NOMO-1 treated with DMSO at 0.1 percent for 48 hours (cell line): ENCODE measurements around the gene ECHDC3.
"Not testable (repeated sequence)": the region's sequence is repeated elsewhere in the genome, so short reads cannot be mapped to it uniquely, and the experiment has no call there.

ENCODE experiments used
- DNase-seq: peaks from one replicate; lab custom pipeline; 2025; ENCODE audit not compliant: unreplicated experiment; lab: John Stamatoyannopoulos, UW

The ECHDC3 gene, protein sequence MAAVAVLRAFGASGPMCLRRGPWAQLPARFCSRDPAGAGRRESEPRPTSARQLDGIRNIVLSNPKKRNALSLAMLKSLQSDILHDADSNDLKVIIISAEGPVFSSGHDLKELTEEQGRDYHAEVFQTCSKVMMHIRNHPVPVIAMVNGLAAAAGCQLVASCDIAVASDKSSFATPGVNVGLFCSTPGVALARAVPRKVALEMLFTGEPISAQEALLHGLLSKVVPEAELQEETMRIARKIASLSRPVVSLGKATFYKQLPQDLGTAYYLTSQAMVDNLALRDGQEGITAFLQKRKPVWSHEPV

DNA sequence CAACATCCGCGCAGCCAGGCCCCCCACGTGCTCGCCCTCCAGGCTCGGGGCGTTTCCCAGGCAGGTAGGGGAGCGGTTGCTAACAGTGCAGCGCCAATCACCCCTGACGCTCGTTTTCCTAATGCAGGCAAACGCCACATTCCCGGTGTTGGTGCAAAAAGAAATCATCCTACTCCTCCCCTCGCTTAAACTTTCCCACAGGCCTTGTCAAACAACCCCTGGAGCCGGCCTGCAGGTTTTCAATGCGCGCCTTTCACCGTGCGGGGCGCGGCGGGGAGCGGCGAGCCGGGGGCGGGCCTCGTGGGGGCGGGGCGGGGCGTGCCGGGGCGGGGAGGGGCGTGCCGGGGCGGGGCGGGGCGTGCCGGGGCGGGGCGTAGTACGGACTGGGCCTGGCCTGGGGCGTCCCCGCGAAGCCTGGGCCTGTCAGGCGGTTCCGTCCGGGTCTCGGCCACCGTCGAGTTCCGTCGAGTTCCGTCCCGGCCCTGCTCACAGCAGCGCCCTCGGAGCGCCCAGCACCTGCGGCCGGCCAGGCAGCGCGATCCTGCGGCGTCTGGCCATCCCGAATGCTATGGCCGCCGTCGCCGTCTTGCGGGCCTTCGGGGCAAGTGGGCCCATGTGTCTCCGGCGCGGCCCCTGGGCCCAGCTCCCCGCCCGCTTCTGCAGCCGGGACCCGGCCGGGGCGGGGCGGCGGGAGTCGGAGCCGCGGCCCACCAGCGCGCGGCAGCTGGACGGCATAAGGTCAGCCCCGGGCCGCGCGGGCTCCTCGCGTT is at the start of gene ECHDC3:
Gene ECHDC3 (plus strand): TSS at position 374 of the 770 bp plus-strand sequence. CDS start 195 bp downstream, at position 569.
- DNase-seq, result no peak

GRCh38 chr10:11693376-11693775 is 48.8 kb upstream of the ECHDC3 start:
- DNase-seq, result no peak

- no peak for DNase-seq
Measured at GRCh38 chr10:11695779-11696178, 46.4 kb upstream of the ECHDC3 start.

- peak; percentile 47 for DNase-seq
Measured at GRCh38 chr10:11697718-11698527, 44.3 kb upstream of the ECHDC3 start.

GRCh38 chr10:11698691-11699549 is 43.3 kb upstream of the ECHDC3 start:
- peak; percentile 74 for DNase-seq

- no peak for DNase-seq
Measured at GRCh38 chr10:11699550-11700097, 42.6 kb upstream of the ECHDC3 start.

DNA sequence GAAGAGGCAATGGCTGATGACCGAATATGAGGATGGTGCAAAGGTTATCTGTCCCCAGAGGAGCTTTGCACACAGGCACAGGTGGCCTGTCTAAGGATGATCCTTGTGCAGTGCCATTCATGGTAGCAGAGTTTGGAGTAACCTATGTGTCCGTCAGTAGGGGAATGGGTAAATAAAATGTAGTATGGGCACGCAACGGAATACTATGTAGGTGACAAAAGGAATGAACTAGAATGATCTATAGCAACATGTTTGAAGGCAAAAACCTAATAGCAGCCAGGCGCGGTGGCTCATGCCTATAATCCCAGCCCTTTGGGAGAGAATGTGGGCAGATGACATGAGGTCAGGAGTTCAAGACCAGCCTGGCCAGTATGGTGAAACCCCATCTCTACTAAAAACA is 41.6 kb upstream of the ECHDC3 start:
- no peak for DNase-seq

- DNase-seq, result no peak
Measured at GRCh38 chr10:11701451-11702095, 40.6 kb upstream of the ECHDC3 start.

- no peak for DNase-seq
Measured at GRCh38 chr10:11702264-11702663, 39.9 kb upstream of the ECHDC3 start.

DNA sequence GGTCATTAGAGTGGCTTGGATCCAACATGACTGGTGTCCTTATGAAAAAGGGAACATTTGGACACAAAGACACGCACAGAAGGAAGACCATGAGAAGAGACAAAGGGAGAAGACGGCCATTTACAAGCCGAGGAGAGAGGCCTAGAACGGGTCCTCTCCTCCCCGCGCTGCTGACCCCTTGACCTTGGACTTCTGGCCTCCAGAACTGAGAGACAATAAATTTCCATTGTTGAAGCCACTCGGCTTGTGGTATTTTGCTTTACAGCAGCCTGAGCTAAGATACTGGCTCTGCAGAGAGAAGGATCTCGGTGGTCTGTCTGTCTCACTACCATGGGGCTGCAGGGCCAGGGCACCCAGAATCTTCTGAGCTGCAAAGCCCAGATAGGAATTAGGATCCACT is 38.1 kb upstream of the ECHDC3 start:
- DNase-seq, result no peak

DNA sequence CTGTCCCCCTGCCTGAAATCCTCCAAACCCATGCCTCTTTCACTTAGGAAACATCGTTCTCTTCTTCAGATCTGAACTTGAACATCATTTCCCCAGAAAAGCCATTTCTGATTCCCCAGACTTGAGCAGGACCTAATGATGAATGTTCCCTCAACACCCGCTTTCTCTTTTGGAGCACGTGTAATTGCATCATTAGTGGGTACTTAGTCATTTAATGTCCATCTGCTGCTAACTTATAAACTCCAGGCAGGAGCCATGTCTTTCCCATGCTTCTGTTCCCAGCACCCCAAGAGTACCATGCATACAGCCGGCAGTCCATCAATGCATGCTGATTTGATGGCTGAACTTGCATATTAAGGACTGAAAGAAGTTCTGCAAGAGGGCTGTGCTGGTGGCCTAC is 36.5 kb upstream of the ECHDC3 start:
- peak; percentile 26 for DNase-seq

- DNase-seq, result no peak
Measured at GRCh38 chr10:11706895-11707567, 35.2 kb upstream of the ECHDC3 start.

GRCh38 chr10:11707624-11708350 is 34.4 kb upstream of the ECHDC3 start:
- peak; percentile 15 for DNase-seq

- DNase-seq, result not testable (repeated sequence)
Measured at GRCh38 chr10:11708801-11709200, 33.4 kb upstream of the ECHDC3 start.

DNA sequence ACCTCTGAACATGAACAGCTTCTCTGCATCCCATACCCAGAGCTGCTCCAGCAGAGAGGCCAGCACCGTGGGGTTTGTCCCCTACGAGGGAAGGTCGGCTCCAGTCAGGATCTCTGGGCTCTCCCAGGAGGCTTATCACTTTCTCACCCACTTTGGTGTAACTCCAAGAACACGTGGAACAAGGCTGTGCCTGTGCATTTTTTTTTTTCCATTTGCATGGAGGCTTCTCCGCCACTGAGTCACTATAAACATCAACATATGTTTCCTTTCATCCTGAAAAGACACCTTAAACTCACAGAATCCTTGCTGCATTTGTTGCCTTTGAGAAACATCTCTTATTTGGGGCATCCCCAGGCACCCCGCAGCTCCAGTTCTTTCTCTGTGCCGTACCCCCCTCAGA is 29.4 kb upstream of the ECHDC3 start:
- DNase-seq, result no peak

DNA sequence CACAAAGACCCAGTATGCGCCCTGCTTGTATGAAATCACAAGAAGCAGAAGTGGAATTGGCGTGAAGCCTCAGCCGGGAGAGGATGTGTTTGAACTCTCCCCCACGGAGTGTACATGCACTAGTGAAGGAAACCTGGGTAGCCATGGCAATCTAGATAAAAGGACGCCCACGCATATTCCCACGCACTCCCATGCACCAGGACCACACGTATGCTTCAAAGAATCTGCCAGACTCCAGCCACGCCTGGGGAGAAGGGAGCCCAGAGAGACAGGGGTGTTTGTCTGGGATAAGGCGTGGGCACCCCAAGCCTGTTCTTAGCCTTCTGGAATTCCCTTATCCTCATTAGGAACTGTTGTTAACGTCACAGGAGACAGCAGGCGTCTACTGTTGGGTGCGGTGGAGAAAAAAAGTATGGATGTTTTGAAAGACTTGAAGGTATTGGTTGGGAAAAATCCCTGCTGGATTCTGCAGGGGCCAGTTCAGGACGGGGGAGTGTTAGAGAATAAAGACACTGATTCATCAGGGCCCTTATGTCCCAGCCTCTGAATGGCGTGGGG is 28.9 kb upstream of the ECHDC3 start:
- DNase-seq, result peak; percentile 49

DNA sequence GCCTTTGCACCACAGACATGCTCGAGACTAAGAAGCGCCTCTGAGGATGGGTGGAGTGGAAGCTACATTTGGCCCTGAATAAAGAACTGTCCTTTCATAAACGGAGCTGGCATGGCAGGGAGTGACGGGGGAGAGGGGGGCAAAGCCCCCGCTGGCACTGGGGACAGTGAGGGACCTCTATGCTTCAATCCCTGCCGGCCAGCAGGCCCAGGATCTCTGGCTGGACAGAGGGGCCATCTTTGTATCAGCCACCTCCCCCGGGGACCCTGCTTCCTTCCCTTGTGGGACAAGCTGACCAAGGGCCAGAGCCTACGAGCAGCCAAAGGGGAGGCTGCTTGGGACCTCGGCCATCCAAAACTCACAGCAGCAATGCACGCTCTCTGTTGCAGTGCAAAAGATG is 28.2 kb upstream of the ECHDC3 start:
- no peak for DNase-seq

DNA sequence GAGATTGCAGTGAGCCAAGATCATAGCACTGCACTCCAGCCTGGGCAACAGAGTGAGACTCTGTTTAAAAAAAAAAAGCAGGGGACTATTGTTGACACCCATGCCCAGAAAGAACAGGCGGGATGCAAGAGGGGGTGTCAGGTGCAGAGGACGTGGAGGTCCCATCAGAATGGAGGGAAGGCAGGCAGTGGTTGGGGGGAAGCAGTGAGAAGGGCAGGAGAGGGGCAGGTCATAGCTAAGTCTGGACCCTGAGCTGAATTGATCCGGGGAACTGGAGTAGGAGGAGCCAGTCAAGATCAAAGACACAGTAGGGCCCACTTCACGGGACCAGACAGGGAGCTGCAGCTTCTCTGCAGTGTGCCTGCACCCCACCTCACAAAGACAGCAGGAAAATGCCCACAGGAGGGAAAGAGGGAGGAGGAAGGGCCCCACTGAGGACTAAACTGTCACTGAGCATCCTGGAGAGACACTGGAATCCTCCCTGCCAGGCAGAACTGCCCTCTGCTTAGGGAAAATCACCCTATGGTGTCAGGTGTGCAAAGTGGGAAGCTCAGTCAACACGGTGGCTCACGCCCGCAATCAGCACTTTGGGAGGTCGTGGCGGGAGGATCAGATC is 27.3 kb upstream of the ECHDC3 start:
- DNase-seq, result no peak
